ENCODE measurements around the gene ARL6IP6.

Gene ARL6IP6

GRCh38 chr2:152796941-152797340 is 78.5 kb downstream of the ARL6IP6 start:
- H3K4me3 Mint-ChIP-seq, result no peak overlapping the region
- peaks cover 5% of the 10 kb centered on the region for H3K36me3 Mint-ChIP-seq (ENCODE audit: low read depth)
- H3K27ac Mint-ChIP-seq, result no peak overlapping the region
- no peak for TF ChIP-seq CTCF (IDR thresholded peaks at IDR 0.05)
- H3K4me1 Mint-ChIP-seq, result peaks cover 26% of the 10 kb centered on the region
- no peak for DNase-seq
- H3K27me3 Mint-ChIP-seq (ENCODE audit: low read depth, poor library complexity), result no peaks in the 10 kb centered on the region
- H3K9me3 Mint-ChIP-seq, result peaks cover 21% of the 10 kb centered on the region

- DNase-seq, result no peak
- peaks cover 4% of the 10 kb centered on the region for H3K27me3 Mint-ChIP-seq (ENCODE audit: low read depth, poor library complexity)
- H3K27ac Mint-ChIP-seq, result no peak overlapping the region
- no peak overlapping the region for H3K4me3 Mint-ChIP-seq
- H3K36me3 Mint-ChIP-seq (ENCODE audit: low read depth), result no peaks in the 10 kb centered on the region
- peaks cover 23% of the 10 kb centered on the region for H3K9me3 Mint-ChIP-seq
- TF ChIP-seq CTCF (IDR thresholded peaks at IDR 0.05), result no peak
- H3K4me1 Mint-ChIP-seq, result peaks cover 5% of the 10 kb centered on the region
These were observed 86.4 kb downstream of the ARL6IP6 start for GRCh38 chr2:152804687-152805408.

- Mint-ChIP-seq H3K4me1 (no peaks in the 10 kb centered on the region), H3K4me3 (no peak overlapping the region), H3K27me3 (ENCODE audit: low read depth, poor library complexity) (peaks cover 4% of the 10 kb centered on the region), H3K27ac (no peak overlapping the region), H3K36me3 (ENCODE audit: low read depth) (peaks cover 14% of the 10 kb centered on the region), H3K9me3 (peaks cover 28% of the 10 kb centered on the region)
- no peak for TF ChIP-seq CTCF (IDR thresholded peaks at IDR 0.05)
- DNase-seq, result no peak
These were observed 93.5 kb downstream of the ARL6IP6 start for GRCh38 chr2:152811916-152812315.

Data from nephron progenitor cell (in vitro differentiated cells).